ENCODE measurements around the gene CD180. TPM values are rescaled to one million over a fixed set of nuclear protein-coding genes. Genes with fewer than 3 reads are reported as not detected.
"Not testable (repeated sequence)": the region's sequence is repeated elsewhere in the genome, so short reads cannot be mapped to it uniquely, and the experiment has no call there.

The CD180 gene
- total RNA-seq, 6 donors from 2014 or later = 1.00 to 4.8 (median 1.9) TPM

DNA sequence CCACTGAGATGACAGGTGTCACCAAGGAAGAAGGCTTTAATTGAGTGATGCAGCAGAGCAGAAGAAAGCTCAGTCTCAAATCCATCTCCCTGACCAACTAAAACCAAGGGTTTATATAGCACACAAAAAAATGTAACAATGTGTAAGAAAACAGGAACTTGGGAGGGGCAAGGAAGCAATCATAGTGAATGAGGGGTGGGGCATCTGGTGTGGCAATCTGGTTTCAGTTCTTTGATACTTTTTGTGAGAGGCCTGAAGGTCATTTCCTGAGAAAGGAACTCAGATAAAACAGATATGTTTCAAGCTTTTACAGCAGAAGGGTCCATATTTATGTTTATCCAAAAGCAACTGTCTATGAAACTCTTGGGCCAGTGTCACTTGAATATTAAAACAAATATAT is 19.7 kb downstream of the CD180 start:
- ATAC-seq (ENCODE audit: low FRiP score in 2 of 2) = no peak
- TF ChIP-seq, protein P1, sequence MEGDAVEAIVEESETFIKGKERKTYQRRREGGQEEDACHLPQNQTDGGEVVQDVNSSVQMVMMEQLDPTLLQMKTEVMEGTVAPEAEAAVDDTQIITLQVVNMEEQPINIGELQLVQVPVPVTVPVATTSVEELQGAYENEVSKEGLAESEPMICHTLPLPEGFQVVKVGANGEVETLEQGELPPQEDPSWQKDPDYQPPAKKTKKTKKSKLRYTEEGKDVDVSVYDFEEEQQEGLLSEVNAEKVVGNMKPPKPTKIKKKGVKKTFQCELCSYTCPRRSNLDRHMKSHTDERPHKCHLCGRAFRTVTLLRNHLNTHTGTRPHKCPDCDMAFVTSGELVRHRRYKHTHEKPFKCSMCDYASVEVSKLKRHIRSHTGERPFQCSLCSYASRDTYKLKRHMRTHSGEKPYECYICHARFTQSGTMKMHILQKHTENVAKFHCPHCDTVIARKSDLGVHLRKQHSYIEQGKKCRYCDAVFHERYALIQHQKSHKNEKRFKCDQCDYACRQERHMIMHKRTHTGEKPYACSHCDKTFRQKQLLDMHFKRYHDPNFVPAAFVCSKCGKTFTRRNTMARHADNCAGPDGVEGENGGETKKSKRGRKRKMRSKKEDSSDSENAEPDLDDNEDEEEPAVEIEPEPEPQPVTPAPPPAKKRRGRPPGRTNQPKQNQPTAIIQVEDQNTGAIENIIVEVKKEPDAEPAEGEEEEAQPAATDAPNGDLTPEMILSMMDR (IDR thresholded peaks at IDR 0.05) = no peak
- TF ChIP-seq POLR2AphosphoS5 (IDR thresholded peaks at IDR 0.05) (no peak), EP300 (IDR thresholded peaks at IDR 0.05) (no peak), POLR2A (IDR thresholded peaks at IDR 0.05) (no peak)
- no peak for DNase-seq
- no peak overlapping the region for H3K27ac ChIP-seq
- no peak overlapping the region for H3K4me3 ChIP-seq
- no peaks in the 10 kb centered on the region for H3K27me3 ChIP-seq
- no peaks in the 10 kb centered on the region for H3K36me3 ChIP-seq
- no peaks in the 10 kb centered on the region for H3K4me1 ChIP-seq
- H3K9me3 ChIP-seq = peaks cover 0 to 14% (median 11%) of the 10 kb centered on the region in 4 donors

DNA sequence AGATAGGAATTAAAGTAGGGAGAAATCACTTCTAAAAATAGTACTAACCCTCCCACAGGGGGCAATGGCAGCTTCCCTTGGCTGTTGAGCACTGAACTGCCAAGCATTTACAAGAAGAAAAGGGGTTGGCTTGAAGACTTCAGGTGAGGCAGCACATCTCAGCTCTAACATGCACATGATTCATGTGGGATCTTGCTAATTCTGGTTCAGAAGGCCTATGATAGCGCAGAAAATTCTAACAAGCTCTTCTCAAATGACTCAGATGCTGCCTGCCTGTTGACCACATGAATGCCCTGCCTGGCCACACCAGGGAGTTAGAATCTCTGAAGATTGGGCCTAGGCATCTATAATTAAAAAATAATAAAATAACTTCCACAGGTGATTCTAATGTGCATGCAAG is 22.6 kb downstream of the CD180 start:
- Histone ChIP-seq H3K27me3 (no peaks in the 10 kb centered on the region), H3K9me3 (peaks cover 0 to 14% (median 11%) of the 10 kb centered on the region in 4 donors), H3K27ac (no peak overlapping the region), H3K4me1 (no peaks in the 10 kb centered on the region), H3K4me3 (no peak overlapping the region), H3K36me3 (peaks cover 0 to 2% (median 0%) of the 10 kb centered on the region in 4 donors)
- no peak for TF ChIP-seq POLR2A (IDR thresholded peaks at IDR 0.05)
- TF ChIP-seq, protein P1 (IDR thresholded peaks at IDR 0.05) = no peak
- TF ChIP-seq POLR2AphosphoS5 (IDR thresholded peaks at IDR 0.05) = no peak
- TF ChIP-seq EP300 (IDR thresholded peaks at IDR 0.05) = no peak
- ATAC-seq (ENCODE audit: low FRiP score in 2 of 2) (no peak), DNase-seq (no peak)
- WGBS, 2 donors = 89% methylated on average over 1 of the region's 1 CpG

DNA sequence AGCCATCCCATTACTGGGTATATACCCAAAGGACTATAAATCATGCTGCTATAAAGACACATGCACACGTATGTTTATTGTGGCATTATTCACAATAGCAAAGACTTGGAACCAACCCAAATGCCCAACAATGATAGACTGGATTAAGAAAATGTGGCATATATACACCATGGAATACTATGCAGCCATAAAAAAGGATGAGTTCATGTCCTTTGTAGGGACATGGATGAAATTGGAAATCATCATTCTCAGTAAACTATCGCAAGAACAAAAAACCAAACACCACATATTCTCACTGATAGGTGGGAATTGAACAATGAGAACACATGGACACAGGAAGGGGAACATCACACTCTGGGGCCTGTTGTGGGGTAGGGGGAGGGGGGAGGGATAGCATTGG is 23.2 kb downstream of the CD180 start:
- not testable (repeated sequence) for DNase-seq; ATAC-seq (ENCODE audit: low FRiP score in 2 of 2); H3K36me3 ChIP-seq; H3K4me1 ChIP-seq; H3K27ac ChIP-seq; H3K27me3 ChIP-seq; H3K4me3 ChIP-seq
- peaks cover 0 to 14% (median 11%) of the 10 kb centered on the region in 4 donors for H3K9me3 ChIP-seq
- WGBS, 2 donors = 100% methylated on average over 1 of the region's 2 CpGs; no CpG with 5 or more reads in 1 of the 2 donors

DNA sequence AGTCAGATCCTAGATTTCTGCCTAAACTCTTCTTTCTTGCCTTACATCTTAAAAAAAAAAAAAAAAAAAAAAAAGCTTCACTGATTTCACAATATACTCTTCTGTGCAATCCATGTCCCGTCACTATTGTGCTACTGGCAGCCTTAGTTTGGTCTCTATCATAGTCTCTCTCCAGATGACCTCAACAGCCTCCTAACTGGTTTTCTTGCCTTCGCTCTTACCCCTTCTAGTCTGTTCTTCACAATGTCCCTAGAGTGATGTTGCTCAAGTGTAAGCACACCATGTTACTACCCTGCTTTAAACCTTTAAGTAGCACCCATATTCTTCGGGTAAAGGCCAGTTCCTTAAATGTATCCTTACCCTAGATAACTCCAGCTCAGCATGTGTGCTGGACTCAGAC is 25.8 kb downstream of the CD180 start:
- H3K4me3 ChIP-seq = no peak overlapping the region
- 74 to 81% methylated on average over 3 of the region's 3 CpGs for WGBS, 2 donors
- DNase-seq (no peak), ATAC-seq (ENCODE audit: low FRiP score in 2 of 2) (no peak)
- TF ChIP-seq POLR2AphosphoS5 (IDR thresholded peaks at IDR 0.05) (no peak), POLR2A (IDR thresholded peaks at IDR 0.05) (no peak)
- TF ChIP-seq, protein P1 (IDR thresholded peaks at IDR 0.05) = no peak
- H3K4me1 ChIP-seq = peaks cover 0 to 9% (median 4%) of the 10 kb centered on the region in 4 donors
- no peaks in the 10 kb centered on the region for H3K9me3 ChIP-seq
- peaks cover 0 to 14% (median 4%) of the 10 kb centered on the region in 4 donors for H3K36me3 ChIP-seq
- no peaks in the 10 kb centered on the region for H3K27me3 ChIP-seq
- H3K27ac ChIP-seq = no peak overlapping the region

DNA sequence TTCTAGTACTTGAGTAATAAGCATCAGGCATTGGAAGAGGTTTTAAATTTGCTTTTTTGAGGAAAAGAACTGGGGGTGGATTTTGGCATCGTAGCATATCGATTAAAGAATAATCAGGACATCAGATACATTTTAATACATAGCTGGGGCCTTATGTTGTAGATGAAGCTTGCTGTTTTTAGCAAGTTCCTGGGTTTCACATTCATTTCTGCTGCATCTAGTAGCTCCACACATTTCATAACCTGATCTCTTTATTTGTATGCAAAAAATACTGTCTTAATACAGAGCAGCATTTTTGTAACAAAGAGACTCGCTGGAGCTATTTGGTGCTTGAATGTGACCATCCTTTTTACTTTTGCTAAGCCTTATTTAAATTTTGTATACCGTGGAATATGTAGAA is 28.5 kb downstream of the CD180 start:
- peaks cover 0 to 13% (median 10%) of the 10 kb centered on the region in 4 donors for H3K4me1 ChIP-seq
- H3K36me3 ChIP-seq = peaks cover 3 to 41% (median 31%) of the 10 kb centered on the region in 4 donors
- no peak for DNase-seq
- no peak overlapping the region for H3K4me3 ChIP-seq
- H3K27ac ChIP-seq = no peak overlapping the region
- 96 to 98% methylated on average over 4 of the region's 4 CpGs for WGBS, 2 donors
- TF ChIP-seq POLR2A (IDR thresholded peaks at IDR 0.05) = no peak
- TF ChIP-seq, protein P1 (IDR thresholded peaks at IDR 0.05) = no peak
- TF ChIP-seq EP300 (IDR thresholded peaks at IDR 0.05) = no peak
- TF ChIP-seq POLR2AphosphoS5 (IDR thresholded peaks at IDR 0.05) = no peak
- ATAC-seq (ENCODE audit: low FRiP score in 2 of 2) = no peak
- H3K9me3 ChIP-seq = no peaks in the 10 kb centered on the region
- H3K27me3 ChIP-seq = no peaks in the 10 kb centered on the region
